Esophagus squamous epithelium (tissue), 4 donors: ENCODE data around the gene UNC5B.

Experiments
- POLR2A ChIP-seq, 4 donors: fragments of 450-650 bp; IDR thresholded peaks; one replicate each; pipeline ENCODE4 v1.6.1; 2017; ENCODE audit warnings: antibody characterized with exemption in 4 of 4, mild to moderate bottlenecking in 4 of 4, moderate library complexity in 3 of 4
- TF ChIP-seq, protein P1 (sequence below), 6 experiments: fragments of 450-650 bp in 4 of 6; fragments of 200-600 bp in 2 of 6; sonication (generic) in 2 of 6; IDR thresholded peaks; one replicate each; pipeline ENCODE4 v1.5.1; 2016 to 2019; ENCODE audit warnings: antibody characterized with exemption in 6 of 6, mild to moderate bottlenecking in 4 of 6, moderate library complexity in 4 of 6

DNA sequence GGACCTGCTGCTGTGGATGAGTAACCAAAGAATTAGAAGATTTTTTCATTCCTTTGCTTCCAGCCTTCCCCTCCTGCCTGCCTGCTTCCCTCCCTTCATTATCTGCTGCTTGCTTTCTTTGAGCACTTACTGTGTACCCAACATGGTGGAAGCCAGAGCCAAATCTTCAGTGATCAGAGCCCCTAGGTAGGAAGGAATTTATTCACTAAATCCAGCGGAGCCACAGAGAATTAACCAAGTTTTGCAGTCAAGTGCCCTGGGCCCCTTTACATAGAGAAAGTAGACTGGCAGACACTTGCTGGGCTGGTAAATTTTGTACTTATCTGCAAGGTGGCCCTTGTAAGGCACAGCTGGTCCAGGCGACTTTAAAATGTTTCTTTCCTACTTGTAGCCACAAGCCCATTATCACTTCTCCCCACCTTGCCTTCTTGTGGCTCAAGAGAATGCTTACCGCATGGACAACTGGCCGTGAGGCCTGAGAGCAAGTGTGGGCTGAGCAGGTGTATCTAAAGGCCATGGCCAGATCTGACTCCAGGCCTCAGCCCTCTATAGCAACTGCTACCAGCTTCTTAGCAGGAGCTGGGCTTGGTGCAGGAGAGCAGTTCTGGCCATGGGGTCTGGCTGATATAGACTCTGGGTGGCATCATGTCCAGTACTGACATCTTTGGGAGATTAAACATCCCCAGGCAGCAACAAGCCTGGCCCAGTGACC is 11.1 kb downstream of the UNC5B start:
- TF ChIP-seq, protein P1, sequence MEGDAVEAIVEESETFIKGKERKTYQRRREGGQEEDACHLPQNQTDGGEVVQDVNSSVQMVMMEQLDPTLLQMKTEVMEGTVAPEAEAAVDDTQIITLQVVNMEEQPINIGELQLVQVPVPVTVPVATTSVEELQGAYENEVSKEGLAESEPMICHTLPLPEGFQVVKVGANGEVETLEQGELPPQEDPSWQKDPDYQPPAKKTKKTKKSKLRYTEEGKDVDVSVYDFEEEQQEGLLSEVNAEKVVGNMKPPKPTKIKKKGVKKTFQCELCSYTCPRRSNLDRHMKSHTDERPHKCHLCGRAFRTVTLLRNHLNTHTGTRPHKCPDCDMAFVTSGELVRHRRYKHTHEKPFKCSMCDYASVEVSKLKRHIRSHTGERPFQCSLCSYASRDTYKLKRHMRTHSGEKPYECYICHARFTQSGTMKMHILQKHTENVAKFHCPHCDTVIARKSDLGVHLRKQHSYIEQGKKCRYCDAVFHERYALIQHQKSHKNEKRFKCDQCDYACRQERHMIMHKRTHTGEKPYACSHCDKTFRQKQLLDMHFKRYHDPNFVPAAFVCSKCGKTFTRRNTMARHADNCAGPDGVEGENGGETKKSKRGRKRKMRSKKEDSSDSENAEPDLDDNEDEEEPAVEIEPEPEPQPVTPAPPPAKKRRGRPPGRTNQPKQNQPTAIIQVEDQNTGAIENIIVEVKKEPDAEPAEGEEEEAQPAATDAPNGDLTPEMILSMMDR (IDR thresholded peaks at IDR 0.05): no peak
- no peak for TF ChIP-seq POLR2A (IDR thresholded peaks at IDR 0.05)
